ENCODE measurements around the gene NELFA. TPM values are rescaled to one million over a fixed set of nuclear protein-coding genes. Genes with fewer than 3 reads are reported as not detected.
"Not testable (repeated sequence)": the region's sequence is repeated elsewhere in the genome, so short reads cannot be mapped to it uniquely, and the experiment has no call there.

NELFA gene
- total and polyA plus RNA-seq, 8 donors, result 5.8 to 82.9 (median 20.1) TPM

DNA sequence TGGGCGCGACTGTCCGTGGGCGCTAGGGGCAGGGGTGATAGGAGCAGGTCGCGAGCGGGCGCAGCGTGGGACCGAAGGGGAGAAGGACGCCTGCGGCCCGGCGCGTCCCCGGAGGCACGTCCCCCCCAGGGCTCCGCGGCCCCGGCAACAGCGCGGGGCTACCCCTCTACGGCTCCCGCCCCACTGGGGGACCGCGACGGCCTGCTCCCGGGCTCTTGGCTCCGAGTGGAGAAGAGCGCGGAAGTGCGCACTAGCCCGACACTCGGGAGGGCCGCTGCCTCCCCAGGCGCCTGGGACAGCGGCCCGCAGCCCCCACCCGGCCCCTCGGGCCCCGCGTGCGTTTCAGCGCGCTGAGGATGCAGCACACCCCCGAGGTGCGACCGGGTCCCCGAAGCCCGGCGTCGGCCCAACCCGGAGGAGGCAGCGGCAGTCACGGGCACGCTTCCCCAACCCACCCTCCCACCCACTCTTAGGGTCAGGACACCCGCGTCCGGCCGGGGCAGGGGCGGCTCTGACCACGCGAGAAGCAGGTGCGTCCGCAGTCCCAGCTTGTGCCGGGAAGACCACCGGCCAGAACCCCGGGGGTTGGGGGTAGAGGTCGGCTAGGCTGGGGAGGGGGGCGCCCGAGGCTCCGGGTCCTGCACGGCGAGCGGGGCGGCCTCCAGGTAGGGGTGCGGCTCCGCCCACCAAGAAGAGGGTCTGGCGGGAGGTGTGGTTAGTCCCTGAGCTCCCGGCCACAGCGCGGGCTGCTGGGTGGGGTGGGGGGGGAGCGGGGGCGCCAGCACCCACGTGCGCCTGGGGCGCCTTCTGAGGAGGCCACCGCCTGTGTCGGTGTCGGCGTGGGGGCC lies 31.8 kb upstream of the NELFA start:
- H3K27ac ChIP-seq, result no peak overlapping the region
- whole genome bisulfite sequencing, 5 donors, result 6 to 19% (median 8%) methylated on average over 12 to 91 of the region's 91 CpGs
- H3K4me3 ChIP-seq, result peak overlapping the region; percentile 65 to 85 (median 71)
- peaks cover 0 to 5% (median 0%) of the 10 kb centered on the region in 4 donors for H3K9me3 ChIP-seq
- intact Hi-C loops (cut with DNase I; ENCODE audit: low total_unique reads), result no loop called here
- H3K4me1 ChIP-seq, result peaks cover 24 to 29% (median 29%) of the 10 kb centered on the region in 4 donors
- H3K36me3 ChIP-seq, result no peaks in the 10 kb centered on the region
- H3K27me3 ChIP-seq, result peaks cover 14 to 66% (median 28%) of the 10 kb centered on the region in 3 donors
- no peak for TF ChIP-seq POLR2A (IDR thresholded peaks at IDR 0.05)
- TF ChIP-seq EP300 (IDR thresholded peaks at IDR 0.05), result no peak
- TF ChIP-seq, protein P1, sequence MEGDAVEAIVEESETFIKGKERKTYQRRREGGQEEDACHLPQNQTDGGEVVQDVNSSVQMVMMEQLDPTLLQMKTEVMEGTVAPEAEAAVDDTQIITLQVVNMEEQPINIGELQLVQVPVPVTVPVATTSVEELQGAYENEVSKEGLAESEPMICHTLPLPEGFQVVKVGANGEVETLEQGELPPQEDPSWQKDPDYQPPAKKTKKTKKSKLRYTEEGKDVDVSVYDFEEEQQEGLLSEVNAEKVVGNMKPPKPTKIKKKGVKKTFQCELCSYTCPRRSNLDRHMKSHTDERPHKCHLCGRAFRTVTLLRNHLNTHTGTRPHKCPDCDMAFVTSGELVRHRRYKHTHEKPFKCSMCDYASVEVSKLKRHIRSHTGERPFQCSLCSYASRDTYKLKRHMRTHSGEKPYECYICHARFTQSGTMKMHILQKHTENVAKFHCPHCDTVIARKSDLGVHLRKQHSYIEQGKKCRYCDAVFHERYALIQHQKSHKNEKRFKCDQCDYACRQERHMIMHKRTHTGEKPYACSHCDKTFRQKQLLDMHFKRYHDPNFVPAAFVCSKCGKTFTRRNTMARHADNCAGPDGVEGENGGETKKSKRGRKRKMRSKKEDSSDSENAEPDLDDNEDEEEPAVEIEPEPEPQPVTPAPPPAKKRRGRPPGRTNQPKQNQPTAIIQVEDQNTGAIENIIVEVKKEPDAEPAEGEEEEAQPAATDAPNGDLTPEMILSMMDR (IDR thresholded peaks at IDR 0.05), result no peak
- no peak for TF ChIP-seq POLR2AphosphoS5 (IDR thresholded peaks at IDR 0.05)
- DNase-seq, result peak in 1 of 2 donors; percentile 13

DNA sequence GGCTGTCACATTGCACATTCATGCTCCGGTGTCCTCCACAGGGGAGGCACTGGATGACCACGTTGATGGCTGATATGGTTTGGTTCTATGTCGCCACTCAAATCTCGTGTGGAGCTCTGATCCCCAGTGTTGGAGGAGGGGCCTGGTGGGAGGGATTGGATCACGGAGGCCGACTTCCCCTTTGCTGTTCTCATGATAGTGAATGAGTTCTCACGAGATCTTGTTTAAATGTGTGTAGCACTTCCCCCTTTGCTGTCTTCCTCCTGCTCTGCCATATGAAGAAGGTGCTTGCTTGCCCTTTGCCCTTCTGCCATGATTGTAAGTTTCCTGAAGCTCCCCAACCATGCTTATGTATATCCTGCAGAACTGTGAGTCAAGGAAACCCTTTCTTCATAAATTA lies 28.1 kb upstream of the NELFA start:
- Histone ChIP-seq H3K4me1 (peaks cover 15 to 18% (median 18%) of the 10 kb centered on the region in 4 donors), H3K9me3 (no peaks in the 10 kb centered on the region), H3K4me3 (no peak overlapping the region), H3K27ac (no peak overlapping the region), H3K36me3 (no peaks in the 10 kb centered on the region), H3K27me3 (peaks cover 14 to 41% (median 18%) of the 10 kb centered on the region in 3 donors)
- 65 to 80% (median 76%) methylated on average over 7 of the region's 7 CpGs for WGBS, 5 donors
- intact Hi-C loops (cut with DNase I; ENCODE audit: low total_unique reads), result no loop called here
- no peak for DNase-seq
- no peak for TF ChIP-seq EP300 (IDR thresholded peaks at IDR 0.05)
- no peak for TF ChIP-seq POLR2AphosphoS5 (IDR thresholded peaks at IDR 0.05)
- TF ChIP-seq, protein P1 (IDR thresholded peaks at IDR 0.05), result no peak
- no peak for TF ChIP-seq POLR2A (IDR thresholded peaks at IDR 0.05)

DNA sequence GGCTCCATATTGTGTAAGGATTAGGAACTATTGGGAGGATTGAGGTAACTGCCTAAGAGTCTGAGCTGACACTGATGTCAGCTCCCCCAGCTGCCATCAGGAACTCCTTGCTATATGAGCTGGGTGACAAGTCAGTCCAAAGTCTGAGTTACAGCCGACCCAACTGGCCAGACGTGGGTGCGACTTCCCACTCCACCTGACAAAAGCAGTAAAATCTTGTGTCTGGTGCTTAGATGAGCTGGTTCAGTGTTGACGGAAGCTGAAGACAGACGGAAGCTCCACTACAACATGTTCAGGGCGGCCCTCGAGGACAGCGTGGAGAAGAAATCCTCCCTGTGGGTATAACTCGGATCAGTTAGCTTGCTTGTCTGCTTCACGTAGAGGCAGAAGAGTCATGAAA lies 27.6 kb upstream of the NELFA start:
- WGBS, 5 donors, result 75 to 86% (median 80%) methylated on average over 10 of the region's 10 CpGs
- intact Hi-C loops (cut with DNase I; ENCODE audit: low total_unique reads), result no loop called here

DNA sequence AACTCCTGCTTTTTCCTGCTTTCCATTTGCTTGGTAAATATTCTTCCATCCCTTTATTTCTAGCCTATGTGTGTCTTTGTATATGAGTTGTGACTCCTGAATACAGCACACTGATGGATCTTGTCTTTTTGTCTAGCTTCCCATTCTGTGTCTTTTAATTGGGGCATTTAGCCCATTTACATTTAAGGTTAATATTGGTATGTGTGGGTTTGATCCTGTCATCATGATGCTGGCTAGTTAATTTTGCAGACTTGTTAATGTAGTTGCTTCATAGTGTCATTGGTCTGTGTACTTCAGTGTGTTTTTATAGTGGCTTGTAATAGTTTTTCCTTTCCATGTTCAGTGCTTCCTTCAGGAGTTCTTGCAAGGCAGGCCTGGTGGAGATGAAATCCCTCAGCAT lies 22.4 kb upstream of the NELFA start:
- DNase-seq; H3K36me3 ChIP-seq; H3K4me3 ChIP-seq; H3K9me3 ChIP-seq; H3K4me1 ChIP-seq; H3K27ac ChIP-seq; intact Hi-C loops (cut with DNase I; ENCODE audit: low total_unique reads): not testable (repeated sequence)
- peaks cover 0 to 13% (median 0%) of the 10 kb centered on the region in 3 donors for H3K27me3 ChIP-seq

More for the DNA sequence above, 27.6 kb upstream of the NELFA start:
- Histone ChIP-seq H3K9me3 (no peaks in the 10 kb centered on the region), H3K27ac (no peak overlapping the region), H3K36me3 (no peaks in the 10 kb centered on the region), H3K4me1 (peaks cover 11 to 13% (median 12%) of the 10 kb centered on the region in 4 donors), H3K4me3 (no peak overlapping the region), H3K27me3 (peaks cover 10 to 35% (median 13%) of the 10 kb centered on the region in 3 donors)
- DNase-seq, result peak in 1 of 2 donors; percentile 25
- TF ChIP-seq POLR2AphosphoS5 (IDR thresholded peaks at IDR 0.05) (no peak), EP300 (IDR thresholded peaks at IDR 0.05) (no peak), POLR2A (IDR thresholded peaks at IDR 0.05) (no peak)
- TF ChIP-seq, protein P1 (IDR thresholded peaks at IDR 0.05), result no peak

DNA sequence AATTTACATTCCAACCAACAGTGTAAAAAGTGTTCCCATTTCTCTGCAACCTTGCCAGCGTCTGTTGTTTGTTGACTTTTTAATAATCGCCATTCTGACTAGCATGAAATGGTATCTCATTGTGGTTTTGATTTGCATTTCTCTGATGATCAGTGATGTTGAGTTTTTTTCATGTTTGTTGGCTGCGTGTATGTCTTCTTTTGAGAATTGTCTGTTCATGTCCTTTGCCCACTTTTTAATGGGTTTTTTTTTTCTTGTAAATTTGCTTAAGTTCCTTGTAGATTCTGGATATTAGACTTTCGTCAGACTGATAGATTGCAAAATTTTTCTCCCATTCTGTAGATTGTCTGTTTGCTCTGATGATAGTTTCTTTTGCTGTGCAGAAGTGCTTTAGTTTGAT lies 18.3 kb upstream of the NELFA start:
- intact Hi-C loops (cut with DNase I; ENCODE audit: low total_unique reads); H3K27ac ChIP-seq; H3K4me3 ChIP-seq; H3K9me3 ChIP-seq; DNase-seq; H3K36me3 ChIP-seq; H3K4me1 ChIP-seq: not testable (repeated sequence)
- peaks cover 0 to 20% (median 3%) of the 10 kb centered on the region in 3 donors for H3K27me3 ChIP-seq
- WGBS, 5 donors, result 80 to 91% (median 87%) methylated on average over 4 of the region's 4 CpGs
